SK-N-SH treated with all-trans-retinoic acid at 6 μM for 48 hours (cell line): ENCODE results near the gene BIRC5.

Source experiments
- ATAC-seq: fragments of 200-7000 bp; cut with Tn5 transposase; 3 replicates; pipeline ENCODE4 v1.9.1; 2020; ENCODE audit warnings: mild to moderate bottlenecking, moderate library complexity
- BACH2 ChIP-seq: fragments of 250-450 bp; sonication (Bioruptor Pico); IDR thresholded peaks from 2 replicates; pipeline ENCODE4 v1.9.0; 2021; ENCODE audit warnings: mild to moderate bottlenecking, borderline replicate concordance
- CSDC2 ChIP-seq: fragments of 250-450 bp; sonication (Bioruptor Pico); IDR thresholded peaks from 2 replicates; pipeline ENCODE4 v1.5.0; 2020; ENCODE audit warnings: mild to moderate bottlenecking, moderate library complexity
- ESRRG ChIP-seq: fragments of 250-450 bp; sonication (Bioruptor Pico); IDR thresholded peaks from 2 replicates; pipeline ENCODE4 v1.6.1; 2021; ENCODE audit warnings: mild to moderate bottlenecking
- GLIS3 ChIP-seq: fragments of 250-450 bp; sonication (Bioruptor Pico); IDR thresholded peaks from 2 replicates; pipeline ENCODE4 v1.5.0; 2020; ENCODE audit warnings: mild to moderate bottlenecking, moderate library complexity
- ISL1 ChIP-seq: fragments of 250-450 bp; sonication (Bioruptor Pico); IDR thresholded peaks from 2 replicates; pipeline ENCODE4 v2.1.2; 2022; ENCODE audit warnings: mild to moderate bottlenecking, moderate library complexity
- PPARA ChIP-seq: fragments of 250-450 bp; sonication (Bioruptor Pico); IDR thresholded peaks from 2 replicates; pipeline ENCODE4 v1.5.0; 2020; ENCODE audit warnings: mild to moderate bottlenecking, borderline replicate concordance
- SNAI2 ChIP-seq: fragments of 250-450 bp; sonication (Bioruptor Pico); IDR thresholded peaks from 2 replicates; pipeline ENCODE4 v1.5.0; 2020; ENCODE audit warnings: mild to moderate bottlenecking, moderate library complexity
- TCF4 ChIP-seq: fragments of 250-450 bp; sonication (Bioruptor Pico); IDR thresholded peaks from 2 replicates; pipeline ENCODE4 v1.8.0; 2021; ENCODE audit warnings: mild to moderate bottlenecking, moderate library complexity, borderline replicate concordance
- ZC3H10 ChIP-seq: fragments of 250-450 bp; sonication (Bioruptor Pico); IDR thresholded peaks from 2 replicates; pipeline ENCODE4 v1.5.1; 2021; ENCODE audit warnings: mild to moderate bottlenecking, moderate library complexity
- ZNF70 ChIP-seq: fragments of 450-650 bp; formaldehyde crosslinking; IDR thresholded peaks from 2 replicates; pipeline ENCODE4 v1.5.0; 2020; ENCODE audit warnings: mild to moderate bottlenecking, moderate library complexity
- ZNF8 ChIP-seq: fragments of 450-650 bp; formaldehyde crosslinking; IDR thresholded peaks from 2 replicates; pipeline ENCODE4 v1.5.0; 2020; ENCODE audit warnings: mild to moderate bottlenecking, moderate library complexity
- TF ChIP-seq, protein P1 (sequence below): fragments of 250-450 bp; sonication (Bioruptor Pico); IDR thresholded peaks from 2 replicates; pipeline ENCODE4 v1.8.0; 2020; ENCODE audit warnings: mild to moderate bottlenecking, moderate library complexity, borderline replicate concordance
- TF ChIP-seq, protein P2 (sequence below): fragments of 250-450 bp; sonication (Bioruptor Pico); IDR thresholded peaks from 2 replicates; pipeline ENCODE4 v1.8.0; 2021; ENCODE audit warnings: low read depth, mild to moderate bottlenecking, moderate library complexity, borderline replicate concordance
- TF ChIP-seq, protein P3 (sequence below): fragments of 250-450 bp; sonication (Bioruptor Pico); IDR thresholded peaks from 2 replicates; pipeline ENCODE4 v1.5.0; 2020; ENCODE audit warnings: mild to moderate bottlenecking, moderate library complexity
- TF ChIP-seq, protein P4 (sequence below): fragments of 250-450 bp; sonication (Bioruptor Pico); IDR thresholded peaks from 2 replicates; pipeline ENCODE4 v1.5.1; 2021; ENCODE audit warnings: mild to moderate bottlenecking, moderate library complexity

The BIRC5 gene

DNA sequence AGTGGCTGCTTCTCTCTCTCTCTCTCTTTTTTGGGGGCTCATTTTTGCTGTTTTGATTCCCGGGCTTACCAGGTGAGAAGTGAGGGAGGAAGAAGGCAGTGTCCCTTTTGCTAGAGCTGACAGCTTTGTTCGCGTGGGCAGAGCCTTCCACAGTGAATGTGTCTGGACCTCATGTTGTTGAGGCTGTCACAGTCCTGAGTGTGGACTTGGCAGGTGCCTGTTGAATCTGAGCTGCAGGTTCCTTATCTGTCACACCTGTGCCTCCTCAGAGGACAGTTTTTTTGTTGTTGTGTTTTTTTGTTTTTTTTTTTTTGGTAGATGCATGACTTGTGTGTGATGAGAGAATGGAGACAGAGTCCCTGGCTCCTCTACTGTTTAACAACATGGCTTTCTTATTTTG, 9.7 kb downstream of the BIRC5 start:
- ATAC-seq, result no peak
- TF ChIP-seq CSDC2 (CRISPR knock-in tag) (no peak), ESRRG (no peak), SNAI2 (CRISPR knock-in tag) (no peak), PPARA (CRISPR knock-in tag) (no peak), ISL1 (CRISPR knock-in tag) (no peak), TCF4 (no peak), BACH2 (no peak), GLIS3 (CRISPR knock-in tag) (no peak), ZNF8 (no peak)
- TF ChIP-seq, protein P1, sequence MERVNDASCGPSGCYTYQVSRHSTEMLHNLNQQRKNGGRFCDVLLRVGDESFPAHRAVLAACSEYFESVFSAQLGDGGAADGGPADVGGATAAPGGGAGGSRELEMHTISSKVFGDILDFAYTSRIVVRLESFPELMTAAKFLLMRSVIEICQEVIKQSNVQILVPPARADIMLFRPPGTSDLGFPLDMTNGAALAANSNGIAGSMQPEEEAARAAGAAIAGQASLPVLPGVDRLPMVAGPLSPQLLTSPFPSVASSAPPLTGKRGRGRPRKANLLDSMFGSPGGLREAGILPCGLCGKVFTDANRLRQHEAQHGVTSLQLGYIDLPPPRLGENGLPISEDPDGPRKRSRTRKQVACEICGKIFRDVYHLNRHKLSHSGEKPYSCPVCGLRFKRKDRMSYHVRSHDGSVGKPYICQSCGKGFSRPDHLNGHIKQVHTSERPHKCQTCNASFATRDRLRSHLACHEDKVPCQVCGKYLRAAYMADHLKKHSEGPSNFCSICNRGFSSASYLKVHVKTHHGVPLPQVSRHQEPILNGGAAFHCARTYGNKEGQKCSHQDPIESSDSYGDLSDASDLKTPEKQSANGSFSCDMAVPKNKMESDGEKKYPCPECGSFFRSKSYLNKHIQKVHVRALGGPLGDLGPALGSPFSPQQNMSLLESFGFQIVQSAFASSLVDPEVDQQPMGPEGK (CRISPR knock-in tag), result no peak
- TF ChIP-seq, protein P2, sequence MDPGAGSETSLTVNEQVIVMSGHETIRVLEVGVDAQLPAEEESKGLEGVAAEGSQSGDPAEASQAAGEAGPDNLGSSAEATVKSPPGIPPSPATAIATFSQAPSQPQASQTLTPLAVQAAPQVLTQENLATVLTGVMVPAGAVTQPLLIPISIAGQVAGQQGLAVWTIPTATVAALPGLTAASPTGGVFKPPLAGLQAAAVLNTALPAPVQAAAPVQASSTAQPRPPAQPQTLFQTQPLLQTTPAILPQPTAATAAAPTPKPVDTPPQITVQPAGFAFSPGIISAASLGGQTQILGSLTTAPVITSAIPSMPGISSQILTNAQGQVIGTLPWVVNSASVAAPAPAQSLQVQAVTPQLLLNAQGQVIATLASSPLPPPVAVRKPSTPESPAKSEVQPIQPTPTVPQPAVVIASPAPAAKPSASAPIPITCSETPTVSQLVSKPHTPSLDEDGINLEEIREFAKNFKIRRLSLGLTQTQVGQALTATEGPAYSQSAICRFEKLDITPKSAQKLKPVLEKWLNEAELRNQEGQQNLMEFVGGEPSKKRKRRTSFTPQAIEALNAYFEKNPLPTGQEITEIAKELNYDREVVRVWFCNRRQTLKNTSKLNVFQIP, result no peak

DNA sequence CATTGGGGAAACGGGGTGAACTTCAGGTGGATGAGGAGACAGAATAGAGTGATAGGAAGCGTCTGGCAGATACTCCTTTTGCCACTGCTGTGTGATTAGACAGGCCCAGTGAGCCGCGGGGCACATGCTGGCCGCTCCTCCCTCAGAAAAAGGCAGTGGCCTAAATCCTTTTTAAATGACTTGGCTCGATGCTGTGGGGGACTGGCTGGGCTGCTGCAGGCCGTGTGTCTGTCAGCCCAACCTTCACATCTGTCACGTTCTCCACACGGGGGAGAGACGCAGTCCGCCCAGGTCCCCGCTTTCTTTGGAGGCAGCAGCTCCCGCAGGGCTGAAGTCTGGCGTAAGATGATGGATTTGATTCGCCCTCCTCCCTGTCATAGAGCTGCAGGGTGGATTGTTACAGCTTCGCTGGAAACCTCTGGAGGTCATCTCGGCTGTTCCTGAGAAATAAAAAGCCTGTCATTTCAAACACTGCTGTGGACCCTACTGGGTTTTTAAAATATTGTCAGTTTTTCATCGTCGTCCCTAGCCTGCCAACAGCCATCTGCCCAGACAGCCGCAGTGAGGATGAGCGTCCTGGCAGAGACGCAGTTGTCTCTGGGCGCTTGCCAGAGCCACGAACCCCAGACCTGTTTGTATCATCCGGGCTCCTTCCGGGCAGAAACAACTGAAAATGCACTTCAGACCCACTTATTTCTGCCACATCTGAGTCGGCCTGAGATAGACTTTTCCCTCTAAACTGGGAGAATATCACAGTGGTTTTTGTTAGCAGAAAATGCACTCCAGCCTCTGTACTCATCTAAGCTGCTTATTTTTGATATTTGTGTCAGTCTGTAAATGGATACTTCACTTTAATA, 10.4 kb downstream of the BIRC5 start:
- TF ChIP-seq TCF4 (peak; percentile 52), ZC3H10 (CRISPR knock-in tag) (no peak), ZNF70 (CRISPR knock-in tag) (peak; percentile 11; the same call in 1 of the 2 replicates), ZNF8 (peak; percentile 46; the same call in 1 of the 2 replicates)
- TF ChIP-seq, protein P3, sequence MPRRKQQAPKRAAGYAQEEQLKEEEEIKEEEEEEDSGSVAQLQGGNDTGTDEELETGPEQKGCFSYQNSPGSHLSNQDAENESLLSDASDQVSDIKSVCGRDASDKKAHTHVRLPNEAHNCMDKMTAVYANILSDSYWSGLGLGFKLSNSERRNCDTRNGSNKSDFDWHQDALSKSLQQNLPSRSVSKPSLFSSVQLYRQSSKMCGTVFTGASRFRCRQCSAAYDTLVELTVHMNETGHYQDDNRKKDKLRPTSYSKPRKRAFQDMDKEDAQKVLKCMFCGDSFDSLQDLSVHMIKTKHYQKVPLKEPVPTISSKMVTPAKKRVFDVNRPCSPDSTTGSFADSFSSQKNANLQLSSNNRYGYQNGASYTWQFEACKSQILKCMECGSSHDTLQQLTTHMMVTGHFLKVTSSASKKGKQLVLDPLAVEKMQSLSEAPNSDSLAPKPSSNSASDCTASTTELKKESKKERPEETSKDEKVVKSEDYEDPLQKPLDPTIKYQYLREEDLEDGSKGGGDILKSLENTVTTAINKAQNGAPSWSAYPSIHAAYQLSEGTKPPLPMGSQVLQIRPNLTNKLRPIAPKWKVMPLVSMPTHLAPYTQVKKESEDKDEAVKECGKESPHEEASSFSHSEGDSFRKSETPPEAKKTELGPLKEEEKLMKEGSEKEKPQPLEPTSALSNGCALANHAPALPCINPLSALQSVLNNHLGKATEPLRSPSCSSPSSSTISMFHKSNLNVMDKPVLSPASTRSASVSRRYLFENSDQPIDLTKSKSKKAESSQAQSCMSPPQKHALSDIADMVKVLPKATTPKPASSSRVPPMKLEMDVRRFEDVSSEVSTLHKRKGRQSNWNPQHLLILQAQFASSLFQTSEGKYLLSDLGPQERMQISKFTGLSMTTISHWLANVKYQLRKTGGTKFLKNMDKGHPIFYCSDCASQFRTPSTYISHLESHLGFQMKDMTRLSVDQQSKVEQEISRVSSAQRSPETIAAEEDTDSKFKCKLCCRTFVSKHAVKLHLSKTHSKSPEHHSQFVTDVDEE (CRISPR knock-in tag), result no peak; the same call in 1 of the 2 replicates
- TF ChIP-seq, protein P4, sequence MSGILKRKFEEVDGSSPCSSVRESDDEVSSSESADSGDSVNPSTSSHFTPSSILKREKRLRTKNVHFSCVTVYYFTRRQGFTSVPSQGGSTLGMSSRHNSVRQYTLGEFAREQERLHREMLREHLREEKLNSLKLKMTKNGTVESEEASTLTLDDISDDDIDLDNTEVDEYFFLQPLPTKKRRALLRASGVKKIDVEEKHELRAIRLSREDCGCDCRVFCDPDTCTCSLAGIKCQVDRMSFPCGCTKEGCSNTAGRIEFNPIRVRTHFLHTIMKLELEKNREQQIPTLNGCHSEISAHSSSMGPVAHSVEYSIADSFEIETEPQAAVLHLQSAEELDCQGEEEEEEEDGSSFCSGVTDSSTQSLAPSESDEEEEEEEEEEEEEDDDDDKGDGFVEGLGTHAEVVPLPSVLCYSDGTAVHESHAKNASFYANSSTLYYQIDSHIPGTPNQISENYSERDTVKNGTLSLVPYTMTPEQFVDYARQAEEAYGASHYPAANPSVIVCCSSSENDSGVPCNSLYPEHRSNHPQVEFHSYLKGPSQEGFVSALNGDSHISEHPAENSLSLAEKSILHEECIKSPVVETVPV (CRISPR knock-in tag), result no peak
- ATAC-seq, result peak; percentile 27

DNA sequence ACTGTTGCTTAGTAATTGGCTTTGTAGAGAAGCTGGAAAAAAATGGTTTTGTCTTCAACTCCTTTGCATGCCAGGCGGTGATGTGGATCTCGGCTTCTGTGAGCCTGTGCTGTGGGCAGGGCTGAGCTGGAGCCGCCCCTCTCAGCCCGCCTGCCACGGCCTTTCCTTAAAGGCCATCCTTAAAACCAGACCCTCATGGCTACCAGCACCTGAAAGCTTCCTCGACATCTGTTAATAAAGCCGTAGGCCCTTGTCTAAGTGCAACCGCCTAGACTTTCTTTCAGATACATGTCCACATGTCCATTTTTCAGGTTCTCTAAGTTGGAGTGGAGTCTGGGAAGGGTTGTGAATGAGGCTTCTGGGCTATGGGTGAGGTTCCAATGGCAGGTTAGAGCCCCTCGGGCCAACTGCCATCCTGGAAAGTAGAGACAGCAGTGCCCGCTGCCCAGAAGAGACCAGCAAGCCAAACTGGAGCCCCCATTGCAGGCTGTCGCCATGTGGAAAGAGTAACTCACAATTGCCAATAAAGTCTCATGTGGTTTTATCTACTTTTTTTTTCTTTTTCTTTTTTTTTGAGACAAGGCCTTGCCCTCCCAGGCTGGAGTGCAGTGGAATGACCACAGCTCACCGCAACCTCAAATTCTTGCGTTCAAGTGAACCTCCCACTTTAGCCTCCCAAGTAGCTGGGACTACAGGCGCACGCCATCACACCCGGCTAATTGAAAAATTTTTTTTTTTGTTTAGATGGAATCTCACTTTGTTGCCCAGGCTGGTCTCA, 11.2 kb downstream of the BIRC5 start:
- ATAC-seq, result peak; percentile 36

More for the DNA sequence above, 11.2 kb downstream of the BIRC5 start:
- TF ChIP-seq, protein P3 (CRISPR knock-in tag), result no peak
- peak; percentile 43; the same call in 1 of the 2 replicates for TF ChIP-seq BACH2
